ENCODE results near the gene TAF1A. TPM values are rescaled to one million over a fixed set of nuclear protein-coding genes. Genes with fewer than 3 reads are reported as not detected.

Gene TAF1A
- total RNA-seq, 1 experiment from 2014 or later = 21.4 TPM

- H3K9ac ChIP-seq (ENCODE audit: low read length) = no peak overlapping the region
- intact Hi-C loops (cut with micrococcal nuclease) = no loop called here
Measured at GRCh38 chr1:222600281-222600680, 10.5 kb upstream of the TAF1A start.

GRCh38 chr1:222596696-222597095, 7.0 kb upstream of the TAF1A start:
- CTCF ChIA-PET = no interaction called here
- Histone ChIP-seq H3K9ac (ENCODE audit: low read length) (no peak overlapping the region), H3K27ac (ENCODE audit: low read depth, low read length) (no peak overlapping the region), H3K27me3 (ENCODE audit: insufficient read depth, low read length) (no peaks in the 10 kb centered on the region), H3K4me1 (ENCODE audit: control insufficient read depth in 1 of 2, insufficient read depth in 2 of 2, low read length in 2 of 2) (no peaks in the 10 kb centered on the region), H3K36me3 (ENCODE audit: control insufficient read depth in 1 of 2, insufficient read depth in 2 of 2, low read length in 2 of 2) (no peaks in the 10 kb centered on the region), H3K9me3 (ENCODE audit: control insufficient read depth in 1 of 2, insufficient read depth in 1 of 2, low read depth in 1 of 2, low read length in 2 of 2) (no peaks in the 10 kb centered on the region), H3K79me2 (ENCODE audit: insufficient read depth, low read length) (no peaks in the 10 kb centered on the region), H3K9me2 (ENCODE audit: insufficient read depth) (no peaks in the 10 kb centered on the region), H3K4me2 (ENCODE audit: low read length) (no peak overlapping the region), H4K20me1 (ENCODE audit: insufficient read depth) (no peaks in the 10 kb centered on the region), H3K4me3 (replicated peaks in 1 of 2; ENCODE audit: low read depth in 1 of 2, low read length in 2 of 2) (no peak overlapping the region), H2AFZ (ENCODE audit: low read depth, low read length, poor library complexity, severe bottlenecking) (no peak overlapping the region)
- POLR2A ChIA-PET = no interaction called here
- intact Hi-C loops (cut with micrococcal nuclease) = no loop called here
- RAD21 ChIA-PET (ENCODE audit: low non-redundant PET in 1 of 2, low total read pairs in 2 of 2, uncharacterized antibody in 2 of 2, unreplicated experiment in 2 of 2) = no interaction called here
- DNase-seq (ENCODE audit: low read depth, low spot score) = no peak
- no TSS peak for BruUV-seq (replicated peaks)
- no peak for ATAC-seq
- no peak for TF ChIP-seq EZH2 (IDR thresholded peaks at IDR 0.05)
- TF ChIP-seq CBX3 (IDR thresholded peaks at IDR 0.05; ENCODE audit: low read depth) = no peak
- no peak for TF ChIP-seq SRF (IDR thresholded peaks at IDR 0.05; ENCODE audit: low read depth)
- TF ChIP-seq CEBPB (IDR thresholded peaks at IDR 0.05; ENCODE audit: low read depth) = no peak
- TF ChIP-seq EGR1 (IDR thresholded peaks at IDR 0.05; ENCODE audit: low read depth) = no peak
- no peak for TF ChIP-seq POLR2A (IDR thresholded peaks at IDR 0.05; ENCODE audit: borderline replicate concordance, extremely low read depth, insufficient read depth, insufficient read length)
- TF ChIP-seq ATF3 (IDR thresholded peaks at IDR 0.05) = no peak
- TF ChIP-seq ELF1 (IDR thresholded peaks at IDR 0.05; ENCODE audit: borderline replicate concordance, low read depth) = no peak
- no peak for TF ChIP-seq JUND (IDR thresholded peaks at IDR 0.05)
- no peak for TF ChIP-seq ZFX (IDR thresholded peaks at IDR 0.05)
- no peak for TF ChIP-seq REST (IDR thresholded peaks at IDR 0.05; ENCODE audit: low read depth)
- no peak for TF ChIP-seq EZH2phosphoT487 (IDR thresholded peaks at IDR 0.05; ENCODE audit: borderline replicate concordance)
- no peak for TF ChIP-seq TCF7L2 (IDR thresholded peaks at IDR 0.05; ENCODE audit: borderline replicate concordance, extremely low read depth, insufficient read depth, insufficient read length)
- TF ChIP-seq, protein P1, sequence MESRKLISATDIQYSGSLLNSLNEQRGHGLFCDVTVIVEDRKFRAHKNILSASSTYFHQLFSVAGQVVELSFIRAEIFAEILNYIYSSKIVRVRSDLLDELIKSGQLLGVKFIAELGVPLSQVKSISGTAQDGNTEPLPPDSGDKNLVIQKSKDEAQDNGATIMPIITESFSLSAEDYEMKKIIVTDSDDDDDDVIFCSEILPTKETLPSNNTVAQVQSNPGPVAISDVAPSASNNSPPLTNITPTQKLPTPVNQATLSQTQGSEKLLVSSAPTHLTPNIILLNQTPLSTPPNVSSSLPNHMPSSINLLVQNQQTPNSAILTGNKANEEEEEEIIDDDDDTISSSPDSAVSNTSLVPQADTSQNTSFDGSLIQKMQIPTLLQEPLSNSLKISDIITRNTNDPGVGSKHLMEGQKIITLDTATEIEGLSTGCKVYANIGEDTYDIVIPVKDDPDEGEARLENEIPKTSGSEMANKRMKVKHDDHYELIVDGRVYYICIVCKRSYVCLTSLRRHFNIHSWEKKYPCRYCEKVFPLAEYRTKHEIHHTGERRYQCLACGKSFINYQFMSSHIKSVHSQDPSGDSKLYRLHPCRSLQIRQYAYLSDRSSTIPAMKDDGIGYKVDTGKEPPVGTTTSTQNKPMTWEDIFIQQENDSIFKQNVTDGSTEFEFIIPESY (IDR thresholded peaks at IDR 0.05; ENCODE audit: extremely low read depth, insufficient replicate concordance, low read length) = no peak

More at GRCh38 chr1:222600281-222600680, 10.5 kb upstream of the TAF1A start:
- Histone ChIP-seq H3K4me3 (replicated peaks in 1 of 2; ENCODE audit: low read depth in 1 of 2, low read length in 2 of 2) (no peak overlapping the region), H3K27me3 (ENCODE audit: insufficient read depth, low read length) (no peaks in the 10 kb centered on the region), H3K9me2 (ENCODE audit: insufficient read depth) (no peaks in the 10 kb centered on the region), H3K79me2 (ENCODE audit: insufficient read depth, low read length) (no peaks in the 10 kb centered on the region), H3K4me2 (ENCODE audit: low read length) (no peak overlapping the region), H2AFZ (ENCODE audit: low read depth, low read length, poor library complexity, severe bottlenecking) (no peak overlapping the region), H4K20me1 (ENCODE audit: insufficient read depth) (no peaks in the 10 kb centered on the region), H3K4me1 (ENCODE audit: control insufficient read depth in 1 of 2, insufficient read depth in 2 of 2, low read length in 2 of 2) (no peaks in the 10 kb centered on the region), H3K9me3 (ENCODE audit: control insufficient read depth in 1 of 2, insufficient read depth in 1 of 2, low read depth in 1 of 2, low read length in 2 of 2) (no peaks in the 10 kb centered on the region), H3K27ac (ENCODE audit: low read depth, low read length) (no peak overlapping the region), H3K36me3 (ENCODE audit: control insufficient read depth in 1 of 2, insufficient read depth in 2 of 2, low read length in 2 of 2) (no peaks in the 10 kb centered on the region)
- POLR2A ChIA-PET = interaction anchor here (1.3 kb wide), 1 partner anchor 10 kb away, joined by 5 read pairs; the partner anchor contains the start of gene TAF1A
- DNase-seq (ENCODE audit: low read depth, low spot score) (no peak), ATAC-seq (no peak)
- BruUV-seq (replicated peaks) = no TSS peak
- CTCF ChIA-PET = no interaction called here
- TF ChIP-seq ZFX (IDR thresholded peaks at IDR 0.05) (no peak), POLR2A (IDR thresholded peaks at IDR 0.05; ENCODE audit: borderline replicate concordance, extremely low read depth, insufficient read depth, insufficient read length) (no peak), CEBPB (IDR thresholded peaks at IDR 0.05; ENCODE audit: low read depth) (no peak), ZNF274 (IDR thresholded peaks at IDR 0.05; ENCODE audit: low read depth, low read length) (no peak), CBX3 (IDR thresholded peaks at IDR 0.05; ENCODE audit: low read depth) (no peak), YY1 (IDR thresholded peaks at IDR 0.05; ENCODE audit: extremely low read depth, insufficient replicate concordance, low read depth, low read length) (no peak), FOSL1 (IDR thresholded peaks at IDR 0.05; ENCODE audit: low read depth) (no peak), EGR1 (IDR thresholded peaks at IDR 0.05; ENCODE audit: low read depth) (no peak)
- RAD21 ChIA-PET (ENCODE audit: low non-redundant PET in 1 of 2, low total read pairs in 2 of 2, uncharacterized antibody in 2 of 2, unreplicated experiment in 2 of 2) = no interaction called here

All from HCT116 (cell line).